Measurements from ENCODE around the gene UPP2.

DNA sequence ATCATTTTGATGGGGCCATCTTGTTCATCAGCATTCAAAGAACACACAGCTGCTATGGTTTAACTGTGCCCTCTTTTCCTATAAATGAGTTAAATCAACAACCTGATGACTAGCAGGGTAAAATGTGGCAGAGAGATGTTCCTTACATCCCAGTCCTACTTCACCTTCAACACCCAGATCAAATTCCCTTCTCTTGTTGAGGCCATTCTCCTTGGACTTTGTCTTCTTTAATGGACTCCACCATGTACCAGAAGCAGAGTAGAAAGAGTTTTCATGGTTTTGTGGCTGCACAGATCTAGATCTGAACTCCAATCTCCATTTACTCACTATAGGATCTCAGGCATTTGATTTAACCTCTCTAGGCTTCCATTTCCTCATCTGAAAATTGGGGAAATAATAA, 6.4 kb upstream of the UPP2 start:
- TF ChIP-seq GABPB1 (CRISPR knock-in tag; IDR thresholded peaks at IDR 0.05) (no peak), DPF2 (IDR thresholded peaks at IDR 0.05) (no peak), KLF13 (tag; IDR thresholded peaks at IDR 0.05; ENCODE audit: borderline replicate concordance, low read depth) (no peak), SIN3A (IDR thresholded peaks at IDR 0.05; ENCODE audit: borderline replicate concordance in 2 of 2, control insufficient read depth in 1 of 2, low read depth in 2 of 2, low read length in 2 of 2) (no peak), C11orf30 (IDR thresholded peaks at IDR 0.05; ENCODE audit: low read depth) (no peak), POLR2A (conservative IDR thresholded peaks at IDR 0.05) (no peak), SAFB2 (IDR thresholded peaks at IDR 0.05; ENCODE audit: borderline replicate concordance, low read depth, low read length, severe bottlenecking) (no peak), FOSL1 (tag; conservative IDR thresholded peaks at IDR 0.05) (no peak), YY1 (IDR thresholded peaks at IDR 0.05; ENCODE audit: borderline replicate concordance in 1 of 3, control insufficient read depth in 1 of 3, extremely low read depth in 1 of 3, insufficient read depth in 3 of 3, insufficient read length in 1 of 3, insufficient replicate concordance in 2 of 3, low read depth in 1 of 3, low read length in 2 of 3) (no peak), ZNF165 (CRISPR knock-in tag; IDR thresholded peaks at IDR 0.05; ENCODE audit: borderline replicate concordance) (no peak), EZH2 (IDR thresholded peaks at IDR 0.05; ENCODE audit: borderline replicate concordance, low read depth, low read length) (no peak), CHD2 (IDR thresholded peaks at IDR 0.05; ENCODE audit: low read depth, low read length) (no peak), ZNF431 (CRISPR knock-in tag; IDR thresholded peaks at IDR 0.05) (no peak)
- TF ChIP-seq, protein P1, sequence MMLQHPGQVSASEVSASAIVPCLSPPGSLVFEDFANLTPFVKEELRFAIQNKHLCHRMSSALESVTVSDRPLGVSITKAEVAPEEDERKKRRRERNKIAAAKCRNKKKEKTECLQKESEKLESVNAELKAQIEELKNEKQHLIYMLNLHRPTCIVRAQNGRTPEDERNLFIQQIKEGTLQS (IDR thresholded peaks at IDR 0.05), result no peak
- TF ChIP-seq, protein P1 (CRISPR knock-in tag; conservative IDR thresholded peaks at IDR 0.05), result no peak

All from K562 (cell line).